Endodermal cell (in vitro differentiated cells): ENCODE measurements around the gene SEMA5A. TPM values are rescaled to one million over a fixed set of nuclear protein-coding genes. Genes with fewer than 3 reads are reported as not detected.
A peak's percentile ranks its signal among the peaks of the same experiment; 100 is the strongest.

Source experiments
- DNase-seq: peaks from one replicate; pipeline ENCODE4 v3.0.0-alpha.2; 2017
- H3K27ac ChIP-seq: 2 replicates; pipeline ENCODE4 v1.5.1; 2013; ENCODE audit warnings: mild to moderate bottlenecking, low read depth, low read length, moderate library complexity
- H3K27me3 ChIP-seq: 2 replicates; pipeline ENCODE4 v1.6.1; 2013; ENCODE audit warnings: mild to moderate bottlenecking, low read length, moderate library complexity; ENCODE audit not compliant: insufficient read depth, control insufficient read depth, poor library complexity, severe bottlenecking
- H3K36me3 ChIP-seq: 2 replicates; pipeline ENCODE4 v1.7.0; 2013; ENCODE audit warnings: mild to moderate bottlenecking, low read length, moderate library complexity; ENCODE audit not compliant: control insufficient read depth, insufficient read depth
- H3K4me1 ChIP-seq: one replicate; pipeline ENCODE4 v1.7.0; 2013; ENCODE audit warnings: low read length; ENCODE audit not compliant: control insufficient read depth, insufficient read depth
- H3K4me3 ChIP-seq: 2 replicates; pipeline ENCODE4 v1.5.1; 2013; ENCODE audit warnings: mild to moderate bottlenecking, low read length, moderate library complexity
- H3K9ac ChIP-seq: 2 replicates; pipeline ENCODE4 v1.6.1; 2013; ENCODE audit warnings: mild to moderate bottlenecking, low read length, moderate library complexity; ENCODE audit not compliant: poor library complexity, severe bottlenecking; ENCODE audit errors: extremely low read depth
- H3K9me3 ChIP-seq: 2 replicates; pipeline ENCODE4 v1.6.1; 2013; ENCODE audit warnings: mild to moderate bottlenecking, low read length, moderate library complexity; ENCODE audit not compliant: control insufficient read depth
- H3K27ac Mint-ChIP-seq: 2 replicates; pipeline ENCODE4 v1.8.0; 2020; ENCODE audit warnings: mixed read lengths
- H3K27me3 Mint-ChIP-seq: 2 replicates; pipeline ENCODE4 v1.8.0; 2021; ENCODE audit warnings: mild to moderate bottlenecking, mixed read lengths; ENCODE audit not compliant: insufficient read depth
- H3K36me3 Mint-ChIP-seq: 2 replicates; pipeline ENCODE4 v1.8.0; 2020; ENCODE audit warnings: low read depth, mixed read lengths
- H3K4me1 Mint-ChIP-seq: 2 replicates; pipeline ENCODE4 v1.8.0; 2020; ENCODE audit warnings: mixed read lengths
- H3K4me3 Mint-ChIP-seq: 2 replicates; pipeline ENCODE4 v1.8.0; 2020; ENCODE audit warnings: mild to moderate bottlenecking, moderate library complexity, mixed read lengths
- H3K9me3 Mint-ChIP-seq: 2 replicates; pipeline ENCODE4 v1.8.0; 2020; ENCODE audit warnings: mild to moderate bottlenecking, mixed read lengths
- CTCF ChIP-seq: fragments of 200-600 bp; sonication (generic); conservative IDR thresholded peaks from 2 replicates; pipeline ENCODE4 v1.5.0; 2021; ENCODE audit warnings: antibody characterized with exemption, mild to moderate bottlenecking
- WGBS, 2 experiments: methylation state at CpG; one replicate each; pipeline versions ENCODE4 v1.1.5 to v1.1.7; 2013; ENCODE audit warnings: missing lambda C conversion rate in 2 of 2, mixed read lengths in 1 of 2; ENCODE audit not compliant: insufficient coverage in 1 of 2, insufficient read length in 1 of 2; 5-methylcytosine and 5-hydroxymethylcytosine counted together
- total RNA-seq, 2 donors: library from RNA; stranded (reverse); fragmentation: NEBNext Ultra II Directional in 1 of 2; extraction: Animal tissue kit (Norgen Biotek cat#: 25700) in 1 of 2; gene quantifications; 2 replicates in 1 of 2; 3 replicates in 1 of 2; pipeline ENCODE4 v1.2.1, GENCODE V29; 2021

The SEMA5A gene
- total RNA-seq, 2 donors from 2014 or later = 46.8 to 77.8 TPM

- H3K36me3 Mint-ChIP-seq = peaks cover 21% of the 10 kb centered on the region
- H3K27me3 Mint-ChIP-seq = no peaks in the 10 kb centered on the region
- DNase-seq = no peak
- Histone ChIP-seq H3K27me3 (no peaks in the 10 kb centered on the region), H3K9me3 (peaks cover 19% of the 10 kb centered on the region), H3K4me3 (no peak overlapping the region), H3K9ac (no peak overlapping the region), H3K4me1 (no peaks in the 10 kb centered on the region), H3K27ac (no peak overlapping the region), H3K36me3 (peaks cover 55% of the 10 kb centered on the region)
- no peak overlapping the region for H3K27ac Mint-ChIP-seq
- H3K9me3 Mint-ChIP-seq = no peaks in the 10 kb centered on the region
- H3K4me1 Mint-ChIP-seq = peaks cover 4% of the 10 kb centered on the region
- no peak overlapping the region for H3K4me3 Mint-ChIP-seq
- WGBS, 2 experiments = 98 to 100% methylated on average over 1 to 2 of the region's 2 CpGs
- no peak for TF ChIP-seq CTCF
Measured at GRCh38 chr5:9370256-9370655, 175.6 kb downstream of the SEMA5A start.

GRCh38 chr5:9365512-9365911 is 180.4 kb downstream of the SEMA5A start:
- DNase-seq = peak; percentile 49
- Mint-ChIP-seq H3K27me3 (no peaks in the 10 kb centered on the region), H3K4me1 (peaks cover 12% of the 10 kb centered on the region), H3K27ac (no peak overlapping the region), H3K36me3 (peaks cover 21% of the 10 kb centered on the region), H3K9me3 (no peaks in the 10 kb centered on the region), H3K4me3 (no peak overlapping the region)
- Histone ChIP-seq H3K27ac (no peak overlapping the region), H3K4me3 (no peak overlapping the region), H3K4me1 (no peaks in the 10 kb centered on the region), H3K9ac (no peak overlapping the region), H3K36me3 (peaks cover 38% of the 10 kb centered on the region), H3K9me3 (peaks cover 19% of the 10 kb centered on the region), H3K27me3 (no peaks in the 10 kb centered on the region)
- 60 to 86% methylated on average over 1 of the region's 1 CpG for WGBS, 2 experiments
- no peak for TF ChIP-seq CTCF

GRCh38 chr5:9363449-9363848 is 182.4 kb downstream of the SEMA5A start:
- peaks cover 12% of the 10 kb centered on the region for H3K4me1 Mint-ChIP-seq
- no peak overlapping the region for H3K27ac ChIP-seq
- no peaks in the 10 kb centered on the region for H3K9me3 Mint-ChIP-seq

More at GRCh38 chr5:9363449-9363848, 182.4 kb downstream of the SEMA5A start:
- no peak for TF ChIP-seq CTCF
- Mint-ChIP-seq H3K4me3 (no peak overlapping the region), H3K27ac (no peak overlapping the region), H3K27me3 (no peaks in the 10 kb centered on the region), H3K36me3 (peaks cover 13% of the 10 kb centered on the region)
- H3K9ac ChIP-seq = no peak overlapping the region
- no peaks in the 10 kb centered on the region for H3K27me3 ChIP-seq
- H3K4me3 ChIP-seq = no peak overlapping the region
- H3K36me3 ChIP-seq = peaks cover 26% of the 10 kb centered on the region
- 77% methylated on average over 2 of the region's 2 CpGs; no CpG with 5 or more reads in 1 of the 2 experiments for WGBS, 2 experiments
- peaks cover under 1% of the 10 kb centered on the region for H3K9me3 ChIP-seq
- H3K4me1 ChIP-seq = no peaks in the 10 kb centered on the region
- no peak for DNase-seq
